Loucy (cell line): ENCODE data around the gene GPHN.

Source experiments
- H2AFZ ChIP-seq: fragments of 200-600 bp; sonication (generic); 2 replicates; pipeline ENCODE4 v1.6.0; 2016; ENCODE audit warnings: antibody characterized with exemption, mild to moderate bottlenecking, low read length, moderate library complexity
- H3F3A ChIP-seq: fragments of 200-600 bp; 2 replicates; pipeline ENCODE4 v1.6.0; 2016; ENCODE audit warnings: antibody characterized with exemption, low read depth, mild to moderate bottlenecking
- H3K27me3 ChIP-seq: fragments of 200-600 bp; sonication (generic); 2 replicates; pipeline ENCODE4 v1.6.1; 2014; ENCODE audit warnings: low read length, mild to moderate bottlenecking; ENCODE audit not compliant: insufficient read depth, poor library complexity, severe bottlenecking
- H3K36me3 ChIP-seq: fragments of 200-600 bp; sonication (generic); 2 replicates; pipeline ENCODE4 v1.6.1; 2016; ENCODE audit warnings: low read length; ENCODE audit not compliant: insufficient read depth
- H3K4me1 ChIP-seq: fragments of 200-600 bp; sonication (generic); 2 replicates; pipeline ENCODE4 v1.5.1; 2014; ENCODE audit warnings: low read length, mild to moderate bottlenecking; ENCODE audit not compliant: insufficient read depth, poor library complexity, severe bottlenecking
- H3K4me2 ChIP-seq: fragments of 200-600 bp; sonication (generic); 2 replicates; pipeline ENCODE4 v1.6.0; 2014; ENCODE audit warnings: antibody characterized with exemption, low read length, low read depth, mild to moderate bottlenecking; ENCODE audit not compliant: poor library complexity, severe bottlenecking
- H3K4me3 ChIP-seq: fragments of 200-600 bp; sonication (generic); 2 replicates; pipeline ENCODE4 v1.5.1; 2014; ENCODE audit warnings: low read length, mild to moderate bottlenecking, mixed read lengths; ENCODE audit not compliant: poor library complexity, severe bottlenecking
- H3K79me2 ChIP-seq: fragments of 200-600 bp; sonication (generic); 2 replicates; pipeline ENCODE4 v1.6.1; 2014; ENCODE audit warnings: low read length; ENCODE audit not compliant: insufficient read depth
- H3K9ac ChIP-seq: fragments of 200-600 bp; sonication (generic); 2 replicates; pipeline ENCODE4 v1.6.0; 2014; ENCODE audit warnings: mild to moderate bottlenecking, low read depth, low read length, moderate library complexity; ENCODE audit not compliant: poor library complexity, severe bottlenecking
- H3K9me2 ChIP-seq: fragments of 200-600 bp; sonication (generic); replicated peaks from 2 replicates; pipeline ENCODE4 v1.6.1; 2016; ENCODE audit warnings: low read depth, low read length, mixed read lengths
- H3K9me3 ChIP-seq: fragments of 200-600 bp; sonication (generic); 2 replicates; pipeline ENCODE4 v1.6.1; 2014; ENCODE audit warnings: mild to moderate bottlenecking, antibody characterized with exemption, low read length, low read depth; ENCODE audit not compliant: insufficient read depth
- H4K20me1 ChIP-seq: fragments of 200-600 bp; sonication (generic); 2 replicates; pipeline ENCODE4 v1.6.0; 2014; ENCODE audit warnings: antibody characterized with exemption, low read length, mild to moderate bottlenecking; ENCODE audit not compliant: insufficient read depth, poor library complexity, severe bottlenecking
- CTCF ChIP-seq: fragments of 200-600 bp; sonication (generic); conservative IDR thresholded peaks from 2 replicates; pipeline ENCODE4 v1.5.1; 2014; ENCODE audit warnings: mild to moderate bottlenecking, antibody characterized with exemption, low read length
- EZH2phosphoT487 ChIP-seq: fragments of 200-600 bp; IDR thresholded peaks from 2 replicates; pipeline ENCODE4 v1.6.1; 2018; ENCODE audit warnings: antibody characterized with exemption, mild to moderate bottlenecking, moderate library complexity, borderline replicate concordance

The GPHN gene

GRCh38 chr14:66473223-66473622, 34.7 kb upstream of the GPHN start:
- Histone ChIP-seq H3K9ac (no peak overlapping the region), H2AFZ (no peak overlapping the region), H3K79me2 (no peaks in the 10 kb centered on the region), H3K4me2 (no peak overlapping the region), H4K20me1 (no peaks in the 10 kb centered on the region), H3K4me3 (no peak overlapping the region), H3K9me3 (peaks cover 20% of the 10 kb centered on the region; the same call in 1 of the 2 replicates), H3F3A (no peaks in the 10 kb centered on the region), H3K36me3 (no peaks in the 10 kb centered on the region), H3K9me2 (no peaks in the 10 kb centered on the region), H3K27me3 (no peaks in the 10 kb centered on the region), H3K4me1 (no peaks in the 10 kb centered on the region)
- TF ChIP-seq CTCF, result no peak
- no peak for TF ChIP-seq EZH2phosphoT487

- no peaks in the 10 kb centered on the region for H3F3A ChIP-seq
- H3K36me3 ChIP-seq, result no peaks in the 10 kb centered on the region
- H3K27me3 ChIP-seq, result no peaks in the 10 kb centered on the region
- H3K9me3 ChIP-seq, result no peaks in the 10 kb centered on the region
- H2AFZ ChIP-seq, result no peak overlapping the region
- no peaks in the 10 kb centered on the region for H4K20me1 ChIP-seq
- no peaks in the 10 kb centered on the region for H3K9me2 ChIP-seq
- TF ChIP-seq CTCF, result no peak
- TF ChIP-seq EZH2phosphoT487, result no peak
- no peak overlapping the region for H3K4me2 ChIP-seq
- H3K4me3 ChIP-seq, result no peak overlapping the region
- peaks cover 7% of the 10 kb centered on the region for H3K4me1 ChIP-seq
- no peak overlapping the region for H3K9ac ChIP-seq
- H3K79me2 ChIP-seq, result no peaks in the 10 kb centered on the region
Measured at GRCh38 chr14:66476964-66477363, 31.0 kb upstream of the GPHN start.

GRCh38 chr14:66477567-66477966, 30.4 kb upstream of the GPHN start:
- Histone ChIP-seq H3K4me2 (no peak overlapping the region), H3K4me3 (no peak overlapping the region), H3K9me3 (no peaks in the 10 kb centered on the region), H3F3A (no peaks in the 10 kb centered on the region), H4K20me1 (no peaks in the 10 kb centered on the region), H3K27me3 (no peaks in the 10 kb centered on the region), H3K9me2 (no peaks in the 10 kb centered on the region), H3K79me2 (no peaks in the 10 kb centered on the region), H3K4me1 (peaks cover 7% of the 10 kb centered on the region), H3K36me3 (no peaks in the 10 kb centered on the region), H3K9ac (no peak overlapping the region), H2AFZ (no peak overlapping the region)
- TF ChIP-seq CTCF (no peak), EZH2phosphoT487 (no peak)
